Heart left ventricle (tissue), 16 donors: Measurements from ENCODE around the gene CCDC197. TPM values are rescaled to one million over a fixed set of nuclear protein-coding genes. Genes with fewer than 3 reads are reported as not detected.

ENCODE experiments used
- ATAC-seq, 4 donors: fragments of 200-7000 bp; cut with Tn5 transposase; one replicate each; pipeline ENCODE4 v1.9.1; 2020 to 2022; ENCODE audit warnings: moderate library complexity in 4 of 4, mild to moderate bottlenecking in 3 of 4, moderate number of reproducible peaks in 1 of 4
- DNase-seq, 5 donors: peaks; one replicate each; pipeline ENCODE4 v3.0.0-alpha.2; 2020
- H3K27ac ChIP-seq, 12 donors: fragments of 200-600 bp; sonication (generic) in 4 of 12; one replicate each; pipeline versions ENCODE4 v1.5.0 to v1.8.0; 2016 to 2022; ENCODE audit warnings: mild to moderate bottlenecking in 2 of 12
- H3K27me3 ChIP-seq, 9 donors: fragments of 200-600 bp; sonication (generic) in 2 of 9; one replicate each; pipeline versions ENCODE4 v1.5.1 to v1.8.0; 2016 to 2022; ENCODE audit warnings: mild to moderate bottlenecking in 3 of 9
- H3K36me3 ChIP-seq, 9 donors: fragments of 200-600 bp; sonication (generic) in 2 of 9; one replicate each; pipeline versions ENCODE4 v1.5.0 to v1.8.0; 2018 to 2022; ENCODE audit warnings: mild to moderate bottlenecking in 2 of 9
- H3K4me1 ChIP-seq, 12 donors: fragments of 200-600 bp; sonication (generic) in 4 of 12; one replicate each; pipeline versions ENCODE4 v1.5.0 to v1.8.0; 2016 to 2022; ENCODE audit warnings: mild to moderate bottlenecking in 3 of 12
- H3K4me3 ChIP-seq, 12 donors: fragments of 200-600 bp; sonication (generic) in 4 of 12; one replicate each; pipeline versions ENCODE4 v1.5.0 to v1.8.0; 2017 to 2022; ENCODE audit warnings: mild to moderate bottlenecking in 9 of 12, moderate library complexity in 4 of 12
- H3K9me3 ChIP-seq, 12 donors: fragments of 200-600 bp; sonication (generic) in 4 of 12; one replicate each; pipeline versions ENCODE4 v1.5.0 to v1.8.0; 2016 to 2022; ENCODE audit warnings: mild to moderate bottlenecking in 1 of 12
- CTCF ChIP-seq, 12 donors: fragments of 200-600 bp; sonication (generic) in 4 of 12; IDR thresholded peaks; one replicate each; pipeline versions ENCODE4 v1.5.0 to v1.8.0; 2018 to 2022; ENCODE audit warnings: antibody characterized with exemption in 12 of 12, mild to moderate bottlenecking in 5 of 12
- POLR2A ChIP-seq, 2 donors: fragments of 450-650 bp; IDR thresholded peaks; one replicate each; pipeline ENCODE4 v1.6.1; 2017; ENCODE audit warnings: antibody characterized with exemption in 2 of 2, mild to moderate bottlenecking in 2 of 2, moderate library complexity in 2 of 2
- WGBS, 4 donors: extraction: QIAGEN DNeasy Blood & Tissue Kit in 2 of 4; methylation state at CpG; one replicate each; pipeline versions ENCODE4 v1.1.5 to v1.1.7; 2013 to 2018; 5-methylcytosine and 5-hydroxymethylcytosine counted together
- intact Hi-C, 10 donors: fragments of 100-400 bp; cut with DNase I; formaldehyde crosslinking; loops; one replicate each; pipeline versions ENCODE4 v1.11.1 to v1.14.2; 2022
- polyA plus RNA-seq, 2 donors: library from polyadenylated mRNA; stranded (reverse); fragments of 200-250 nt; gene quantifications; one replicate each; pipeline ENCODE4 v1.2.3, GENCODE V29; 2013
- total RNA-seq, 9 donors: library from RNA; depleted of rRNA in 2 of 9; stranded (reverse); fragments of >200 nt in 2 of 9; fragmentation: NEBNext Ultra II Directional in 3 of 9; extraction: Animal tissue kit (Norgen Biotek cat#: 25700) in 3 of 9; gene quantifications; one replicate each; pipeline versions ENCODE4 v1.1.0 to v1.2.4, GENCODE V29; 2016 to 2023
- donor health status: ischemic (EF 13 %, LVEDD 7.1; RV severe dilation, severe dysfunction).
- donor health status: healthy with polysubstance abuse.
- donor health status: DM: no; HTN: yes; CAD: no.
- donor health status: DM: no; HTN: no; CAD: no.
- donor health status: ischemic (EF 25% LVEDD 6.9; RV normal size, moderate dysfunction).
- donor health status: ischemic (EF 25% LVEDD 5.7; RV mildly dilated, moderate dysfunction).
- donor health status: healthy.
- donor health status: DM: yes; HTN: yes; CAD: no.
- donor health status: ischemic (EF 35%, LVEDD 5.7; RV mildly dilated, moderate dysfunction).
- donor health status: nonischemic (EF 11% LVEDD 7.7; RV severe dilation, severe dysfunction).
- donor health status: DM: yes; HTN: yes; CAD: no.
- donor health status: PGD.
- donor health status: ischemic (EF 29% LVEDD 5.4; RV normal size, mild dysfunction).
- donor health status: nonischemic (EF 23%, LVEDD 6.1; RV moderate dilation, normal function).

CCDC197 gene
- total and polyA plus RNA-seq, 11 donors = 0.23 to 1.4 (median 0.88) TPM; not detected in 4

- Histone ChIP-seq H3K4me1 (no peaks in the 10 kb centered on the region), H3K9me3 (no peaks in the 10 kb centered on the region), H3K27me3 (peaks cover 0 to 7% (median 0%) of the 10 kb centered on the region in 9 donors), H3K27ac (no peak overlapping the region), H3K4me3 (no peak overlapping the region), H3K36me3 (no peaks in the 10 kb centered on the region)
- no peak for DNase-seq
- intact Hi-C loops = no loop called here
- WGBS, 4 donors = 78 to 91% (median 87%) methylated on average over 2 of the region's 2 CpGs
- no peak for TF ChIP-seq CTCF (IDR thresholded peaks at IDR 0.05)
- no peak for TF ChIP-seq POLR2A (IDR thresholded peaks at IDR 0.05)
- no peak for ATAC-seq
Observed at GRCh38 chr14:94015223-94015622, 18.1 kb downstream of the CCDC197 start.

- WGBS, 4 donors = 74 to 81% (median 78%) methylated on average over 6 to 8 of the region's 8 CpGs
- TF ChIP-seq POLR2A (IDR thresholded peaks at IDR 0.05) (no peak), CTCF (IDR thresholded peaks at IDR 0.05) (no peak)
- DNase-seq (no peak), ATAC-seq (no peak)
- H3K4me3 ChIP-seq = no peak overlapping the region
- intact Hi-C loops = no loop called here
- H3K27ac ChIP-seq = no peak overlapping the region
- H3K36me3 ChIP-seq = no peaks in the 10 kb centered on the region
- no peaks in the 10 kb centered on the region for H3K9me3 ChIP-seq
- H3K4me1 ChIP-seq = no peaks in the 10 kb centered on the region
- H3K27me3 ChIP-seq = peaks cover 0 to 2% (median 0%) of the 10 kb centered on the region in 9 donors
Observed at GRCh38 chr14:94016446-94016976, 19.4 kb downstream of the CCDC197 start.

GRCh38 chr14:94018308-94018707, 21.2 kb downstream of the CCDC197 start:
- ATAC-seq (no peak), DNase-seq (no peak)
- TF ChIP-seq POLR2A (IDR thresholded peaks at IDR 0.05) = no peak
- no peak for TF ChIP-seq CTCF (IDR thresholded peaks at IDR 0.05)
- Histone ChIP-seq H3K9me3 (no peaks in the 10 kb centered on the region), H3K27me3 (peaks cover 0 to 2% (median 0%) of the 10 kb centered on the region in 9 donors), H3K36me3 (no peaks in the 10 kb centered on the region), H3K27ac (no peak overlapping the region), H3K4me1 (no peaks in the 10 kb centered on the region), H3K4me3 (no peak overlapping the region)
- 77 to 89% (median 80%) methylated on average over 7 to 8 of the region's 8 CpGs for WGBS, 4 donors
- intact Hi-C loops = no loop called here

- DNase-seq (no peak), ATAC-seq (no peak)
- TF ChIP-seq POLR2A (IDR thresholded peaks at IDR 0.05) (no peak), CTCF (IDR thresholded peaks at IDR 0.05) (no peak)
- intact Hi-C loops = no loop called here
- WGBS, 4 donors = 76 to 91% (median 86%) methylated on average over 6 of the region's 6 CpGs
- H3K27me3 ChIP-seq = peaks cover 0 to 2% (median 0%) of the 10 kb centered on the region in 9 donors
- H3K36me3 ChIP-seq = no peaks in the 10 kb centered on the region
- no peak overlapping the region for H3K4me3 ChIP-seq
- H3K27ac ChIP-seq = no peak overlapping the region
- H3K4me1 ChIP-seq = no peaks in the 10 kb centered on the region
- H3K9me3 ChIP-seq = no peaks in the 10 kb centered on the region
Observed at GRCh38 chr14:94019329-94019728, 22.2 kb downstream of the CCDC197 start.
